Small intestine (tissue), 7 donors: ENCODE data around the gene BPIFB4. TPM values are rescaled to one million over a fixed set of nuclear protein-coding genes. Genes with fewer than 3 reads are reported as not detected.

Source experiments
- DNase-seq, 2 donors: peaks; one replicate each; pipeline versions ENCODE4 v3.0.0 to v3.0.0-alpha.2; 2013
- FAIRE-seq: peaks from 2 replicates; lab custom pipeline; 2012; peaks lifted over from hg19 to GRCh38; lab: Jason Lieb, UNC
- H3K27ac ChIP-seq, 3 donors: one replicate each; pipeline ENCODE4 v1.5.1; 2013; ENCODE audit warnings: low read length in 2 of 3, mild to moderate bottlenecking in 2 of 3, control low read depth in 1 of 3, inconsistent platforms in 1 of 3, low read depth in 1 of 3, moderate library complexity in 1 of 3
- H3K27me3 ChIP-seq, 3 donors: one replicate each; pipeline ENCODE4 v1.6.1; 2013; ENCODE audit warnings: low read length in 3 of 3, inconsistent platforms in 1 of 3; ENCODE audit not compliant: control insufficient read depth in 3 of 3, insufficient read depth in 3 of 3
- H3K36me3 ChIP-seq, 3 donors: one replicate each; pipeline ENCODE4 v1.6.1; 2013; ENCODE audit warnings: low read length in 3 of 3, inconsistent platforms in 1 of 3, low read depth in 1 of 3, mild to moderate bottlenecking in 1 of 3, moderate library complexity in 1 of 3; ENCODE audit not compliant: control insufficient read depth in 3 of 3, insufficient read depth in 2 of 3
- H3K4me1 ChIP-seq, 3 donors: one replicate each; pipeline ENCODE4 v1.6.1; 2013; ENCODE audit warnings: low read length in 2 of 3, inconsistent platforms in 1 of 3, low read depth in 1 of 3, mild to moderate bottlenecking in 1 of 3, moderate library complexity in 1 of 3; ENCODE audit not compliant: control insufficient read depth in 3 of 3, insufficient read depth in 2 of 3
- H3K4me3 ChIP-seq, 3 donors: one replicate each; pipeline ENCODE4 v1.5.1; 2013; ENCODE audit warnings: low read length in 3 of 3, control low read depth in 1 of 3, inconsistent platforms in 1 of 3, low read depth in 1 of 3, mild to moderate bottlenecking in 1 of 3, moderate library complexity in 1 of 3
- H3K9me3 ChIP-seq, 2 donors: one replicate each; pipeline ENCODE4 v1.6.1; 2013; ENCODE audit warnings: low read depth in 1 of 2, low read length in 1 of 2; ENCODE audit not compliant: control insufficient read depth in 2 of 2, insufficient read depth in 1 of 2
- WGBS, 3 donors: extraction: QIAGEN DNeasy Blood & Tissue Kit; methylation state at CpG; one replicate each; pipeline ENCODE4 v1.1.7; 2013; 5-methylcytosine and 5-hydroxymethylcytosine counted together
- polyA plus RNA-seq, 4 donors: library from polyadenylated mRNA; stranded (reverse) in 3 of 4; unstranded in 1 of 4; fragments of 200-250 nt in 3 of 4; fragments of 120-200 nt in 1 of 4; gene quantifications; one replicate each; pipeline versions ENCODE4 v1.2.1 to v1.2.3, GENCODE V29; 2013
- donor health status: healthy with polysubstance abuse.
- donor health status: control.
- donor health status: control.
- donor health status: Bipolar disorder and iron deficiency.
- donor health status: healthy.

BPIFB4 gene
- polyA plus RNA-seq, 4 donors: 0.13 TPM; not detected in 3

DNA sequence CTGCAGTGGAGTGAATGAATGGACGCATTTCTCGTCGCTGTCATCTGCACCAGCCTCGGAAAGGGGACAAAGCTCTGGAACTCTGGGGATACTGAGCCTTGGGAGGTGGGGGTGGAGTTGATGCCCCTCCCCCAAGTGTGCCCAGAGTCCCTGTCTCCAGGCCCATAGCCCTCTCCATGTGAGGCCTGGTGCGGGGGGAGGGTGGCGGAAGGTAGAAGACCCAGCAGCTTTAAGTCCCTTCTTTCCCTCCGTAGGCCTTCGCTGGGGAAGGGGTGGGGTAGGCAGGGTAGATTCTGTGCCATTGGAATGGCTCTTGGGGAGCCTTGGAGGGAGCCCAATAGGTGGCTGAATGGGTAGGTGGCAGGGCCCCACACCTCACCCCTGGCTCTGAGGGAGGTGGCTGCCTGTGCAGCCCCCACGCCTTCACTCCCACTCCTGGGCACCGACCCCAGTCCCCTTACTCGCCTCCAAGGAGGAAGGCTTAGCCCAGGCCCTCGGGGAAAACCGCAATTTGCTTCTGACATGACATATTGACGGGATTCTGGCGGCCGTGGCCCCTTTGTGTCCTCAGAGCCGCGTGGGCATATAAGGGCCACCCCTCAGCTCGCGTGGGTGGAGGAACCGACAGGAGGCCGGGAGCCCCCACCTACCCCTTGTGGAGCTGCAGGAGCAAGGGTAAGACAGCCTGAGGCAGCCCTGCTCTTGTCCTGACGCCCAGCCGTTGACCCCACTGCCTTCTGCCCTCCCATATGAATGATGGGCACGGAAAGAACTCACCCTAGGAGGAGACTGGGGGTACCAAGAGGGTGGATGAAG is 25.9 kb upstream of the BPIFB4 start, which contains the start of gene BPIFB3:
TSS of gene BPIFB3 (plus strand) at position 613 of the 816 bp plus-strand sequence. CDS start 1,533 bp downstream, outside the sequence.
- no peak within 1 kb of the TSS for H3K27ac ChIP-seq
- no peaks in the 10 kb centered on the region for H3K27me3 ChIP-seq
- no peaks in the 10 kb centered on the region for H3K36me3 ChIP-seq
- H3K4me3 ChIP-seq: no peak within 1 kb of the TSS
- no peaks in the 10 kb centered on the region for H3K4me1 ChIP-seq
- 78 to 83% (median 83%) methylated on average over 25 of the region's 25 CpGs for WGBS, 3 donors
- H3K9me3 ChIP-seq: no peaks in the 10 kb centered on the region
- no peak for FAIRE-seq
- no peak for DNase-seq

DNA sequence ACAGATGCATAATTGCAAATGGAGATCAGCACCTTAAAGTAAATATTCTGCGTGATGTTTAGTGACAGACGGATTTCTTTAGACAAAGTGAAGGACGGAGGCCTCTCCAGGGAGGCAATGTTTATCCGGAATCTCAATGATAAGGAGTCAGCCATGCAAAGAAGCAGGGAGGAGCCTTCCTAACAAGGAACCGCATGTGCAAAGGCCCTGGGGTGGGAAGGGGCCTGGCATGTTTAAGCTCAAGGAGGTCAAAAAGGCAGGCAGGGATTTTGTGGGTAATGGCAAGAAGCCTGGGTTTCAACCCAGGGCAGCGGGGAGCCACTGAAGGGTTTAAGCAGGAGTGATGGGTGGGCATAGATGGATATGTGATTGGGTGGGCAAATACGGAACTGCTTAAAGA is 25.1 kb upstream of the BPIFB4 start:
- no peak for DNase-seq
- WGBS, 3 donors: 66 to 76% (median 69%) methylated on average over 7 of the region's 7 CpGs
- H3K4me3 ChIP-seq: no peak overlapping the region
- no peaks in the 10 kb centered on the region for H3K27me3 ChIP-seq
- no peak for FAIRE-seq
- H3K27ac ChIP-seq: no peak overlapping the region
- no peaks in the 10 kb centered on the region for H3K4me1 ChIP-seq
- H3K9me3 ChIP-seq: no peaks in the 10 kb centered on the region
- no peaks in the 10 kb centered on the region for H3K36me3 ChIP-seq

DNA sequence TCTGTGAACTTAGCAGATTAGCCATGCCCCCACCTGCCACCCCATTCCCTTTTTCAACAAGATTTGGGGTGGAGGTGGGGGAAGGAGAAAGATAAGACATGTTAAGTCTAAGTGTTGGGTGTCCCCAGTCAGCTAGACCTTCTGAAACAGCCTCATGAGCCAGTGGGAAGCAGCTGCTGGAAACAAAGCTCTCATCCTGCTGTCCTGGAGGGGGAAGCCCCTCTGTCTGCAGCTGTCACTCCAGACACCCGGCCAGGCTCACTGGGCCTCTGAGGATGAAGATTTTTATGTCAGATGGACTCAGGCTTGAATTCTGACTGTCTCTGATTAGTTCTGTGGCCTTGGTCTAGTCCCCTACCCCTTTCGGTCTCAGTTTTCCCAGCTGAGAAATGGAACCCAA is 24.7 kb upstream of the BPIFB4 start:
- 70 to 80% (median 72%) methylated on average over 2 of the region's 2 CpGs for WGBS, 3 donors
- DNase-seq (no peak), FAIRE-seq (no peak)
- Histone ChIP-seq H3K27me3 (no peaks in the 10 kb centered on the region), H3K9me3 (no peaks in the 10 kb centered on the region), H3K27ac (no peak overlapping the region), H3K4me3 (no peak overlapping the region), H3K4me1 (no peaks in the 10 kb centered on the region), H3K36me3 (no peaks in the 10 kb centered on the region)

DNA sequence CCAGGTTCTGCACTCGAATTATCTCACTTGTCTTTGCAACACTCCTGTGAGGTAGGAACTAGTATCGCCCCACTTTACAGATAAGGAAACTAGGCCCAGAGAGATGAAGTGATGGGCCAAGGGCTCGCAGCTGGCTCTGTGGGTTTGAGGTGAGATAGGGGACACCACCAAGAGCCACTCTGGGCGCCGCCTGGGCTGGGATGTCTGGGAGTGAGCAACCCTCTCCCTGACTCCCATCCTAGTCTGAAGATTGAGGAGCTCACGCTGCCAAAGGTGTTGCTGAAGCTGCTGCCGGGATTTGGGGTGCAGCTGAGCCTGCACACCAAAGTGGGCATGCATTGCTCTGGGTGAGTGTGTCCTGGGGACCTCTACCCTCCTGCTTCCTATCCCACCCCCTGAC is 20.3 kb upstream of the BPIFB4 start:
- no peak for DNase-seq
- no peaks in the 10 kb centered on the region for H3K27me3 ChIP-seq
- no peaks in the 10 kb centered on the region for H3K9me3 ChIP-seq
- 64 to 77% (median 67%) methylated on average over 6 to 7 of the region's 7 CpGs for WGBS, 3 donors
- H3K4me3 ChIP-seq: no peak overlapping the region
- no peak overlapping the region for H3K27ac ChIP-seq
- no peak for FAIRE-seq
- H3K36me3 ChIP-seq: no peaks in the 10 kb centered on the region
- H3K4me1 ChIP-seq: no peaks in the 10 kb centered on the region

DNA sequence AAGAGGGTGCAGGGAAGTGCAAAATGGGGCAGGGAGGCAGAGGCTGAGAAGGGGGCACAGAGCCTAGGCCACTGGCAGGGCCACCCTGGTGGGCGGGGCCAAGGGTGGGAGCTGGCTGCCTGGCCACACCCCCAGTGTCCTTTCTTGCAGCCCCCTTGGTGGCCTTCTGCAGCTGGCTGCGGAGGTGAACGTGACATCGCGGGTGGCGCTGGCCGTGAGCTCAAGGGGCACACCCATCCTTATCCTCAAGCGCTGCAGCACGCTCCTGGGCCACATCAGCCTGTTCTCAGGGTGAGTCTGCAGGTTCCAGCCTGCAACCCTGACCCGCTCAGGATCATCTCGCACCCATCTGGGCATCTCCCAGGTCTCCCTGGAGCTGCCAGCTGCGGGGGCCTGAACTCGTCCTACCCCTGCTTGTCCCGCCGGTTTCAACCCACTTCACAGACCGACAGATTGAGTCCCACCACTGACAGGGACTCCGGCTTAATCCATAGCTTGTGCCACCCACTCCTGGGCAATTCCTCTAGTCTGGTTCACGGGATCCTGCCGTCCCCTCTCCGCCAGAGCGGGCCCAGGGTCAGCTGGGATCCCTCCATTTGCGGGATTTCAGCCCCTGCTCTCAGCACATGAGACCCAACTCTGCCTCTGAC is 19.6 kb upstream of the BPIFB4 start:
- Histone ChIP-seq H3K4me1 (no peaks in the 10 kb centered on the region), H3K9me3 (no peaks in the 10 kb centered on the region), H3K27ac (no peak overlapping the region), H3K36me3 (no peaks in the 10 kb centered on the region), H3K4me3 (no peak overlapping the region), H3K27me3 (no peaks in the 10 kb centered on the region)
- no peak for DNase-seq
- no peak for FAIRE-seq
- 81 to 89% (median 82%) methylated on average over 21 to 22 of the region's 22 CpGs for WGBS, 3 donors

DNA sequence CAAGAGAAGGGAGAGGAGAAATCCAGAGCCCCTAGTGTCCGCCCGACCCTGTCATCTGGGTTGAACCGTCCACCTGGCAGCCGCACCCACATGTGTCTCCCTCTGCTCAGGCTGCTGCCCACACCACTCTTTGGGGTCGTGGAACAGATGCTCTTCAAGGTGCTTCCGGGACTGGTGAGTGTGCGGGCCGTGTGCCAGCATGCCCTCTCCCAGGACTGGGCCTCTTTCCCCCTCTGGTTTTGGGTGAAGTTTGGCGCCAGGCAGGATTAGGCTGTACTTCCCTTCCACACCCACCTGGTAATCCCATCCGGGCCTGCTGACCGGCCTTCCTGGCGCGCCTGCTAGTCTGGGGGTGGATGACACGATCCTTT is 17.8 kb upstream of the BPIFB4 start:
- no peak for FAIRE-seq

DNA sequence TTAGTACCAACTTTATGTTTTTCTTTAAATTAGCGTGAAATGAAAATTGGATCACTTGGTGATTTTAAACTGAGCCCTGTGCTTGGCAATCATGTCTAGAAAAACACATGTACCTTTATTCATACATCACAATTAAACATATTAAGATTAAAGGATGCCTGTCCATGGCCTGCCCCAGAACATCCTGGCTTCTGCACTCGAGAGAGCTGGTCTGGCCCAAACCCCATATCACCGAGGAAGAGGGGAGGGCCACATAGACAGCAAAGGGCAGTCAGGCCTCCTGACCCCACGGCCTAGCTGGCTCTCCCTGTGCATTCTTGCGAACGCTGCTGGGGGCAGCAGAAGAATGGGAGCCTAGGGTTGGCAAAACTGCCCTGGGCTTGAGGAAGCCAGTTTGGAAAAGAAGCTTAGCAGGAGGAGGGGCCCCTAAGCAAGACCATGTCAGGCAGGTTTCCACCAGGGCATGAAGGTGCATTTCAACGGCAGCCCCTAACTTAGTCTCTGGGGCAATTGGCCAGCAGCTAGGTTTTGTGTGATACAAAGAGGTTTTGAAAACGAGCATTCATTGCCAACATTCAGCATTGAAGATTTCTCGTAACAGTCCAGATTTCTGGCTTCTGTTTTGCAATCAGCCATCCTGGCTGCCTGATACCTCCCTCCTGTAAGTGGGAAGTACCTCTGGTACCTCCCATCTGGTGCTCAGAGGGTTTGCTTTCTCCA is 17.2 kb upstream of the BPIFB4 start:
- Histone ChIP-seq H3K4me3 (no peak overlapping the region), H3K27me3 (no peaks in the 10 kb centered on the region), H3K27ac (no peak overlapping the region), H3K36me3 (no peaks in the 10 kb centered on the region), H3K9me3 (no peaks in the 10 kb centered on the region), H3K4me1 (no peaks in the 10 kb centered on the region)
- WGBS, 3 donors: 52 to 64% (median 60%) methylated on average over 9 of the region's 9 CpGs
- no peak for FAIRE-seq
- no peak for DNase-seq

More for the DNA sequence above, 17.8 kb upstream of the BPIFB4 start:
- Histone ChIP-seq H3K4me3 (no peak overlapping the region), H3K4me1 (no peaks in the 10 kb centered on the region), H3K9me3 (no peaks in the 10 kb centered on the region), H3K27me3 (no peaks in the 10 kb centered on the region), H3K27ac (no peak overlapping the region), H3K36me3 (no peaks in the 10 kb centered on the region)
- no peak for DNase-seq
- WGBS, 3 donors: 80 to 89% (median 84%) methylated on average over 14 of the region's 14 CpGs

DNA sequence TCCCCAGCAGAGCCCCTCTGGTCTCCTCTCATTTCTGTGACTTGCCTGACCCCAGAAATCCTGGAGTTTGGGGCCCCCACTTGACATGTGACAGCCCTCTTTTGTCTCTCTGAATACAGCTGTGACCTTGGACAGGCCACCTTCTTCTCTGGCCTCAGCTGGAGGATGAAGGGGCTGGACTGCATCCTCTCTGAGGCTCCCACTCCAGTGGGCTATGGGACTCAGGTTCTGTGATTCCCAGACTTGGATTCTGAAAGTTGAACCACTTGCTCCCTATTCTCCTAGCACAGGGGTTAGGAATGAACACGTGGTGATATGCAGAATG is 16.7 kb upstream of the BPIFB4 start:
- DNase-seq (no peak), FAIRE-seq (no peak)
- Histone ChIP-seq H3K4me1 (no peaks in the 10 kb centered on the region), H3K36me3 (no peaks in the 10 kb centered on the region), H3K27me3 (no peaks in the 10 kb centered on the region), H3K27ac (no peak overlapping the region), H3K9me3 (no peaks in the 10 kb centered on the region), H3K4me3 (no peak overlapping the region)
- 41 to 78% (median 59%) methylated on average over 1 of the region's 1 CpG for WGBS, 3 donors
